Smooth muscle cell (in vitro differentiated cells): ENCODE measurements around the gene ARIH2. TPM values are rescaled to one million over a fixed set of nuclear protein-coding genes. Genes with fewer than 3 reads are reported as not detected.

ENCODE experiments used
- DNase-seq: peaks from one replicate; lab custom pipeline; 2025; ENCODE audit not compliant: unreplicated experiment; lab: John Stamatoyannopoulos, UW
- H2AFZ ChIP-seq: fragments of 200-600 bp; sonication (generic); 2 replicates; pipeline ENCODE4 v1.6.0; 2016; ENCODE audit warnings: antibody characterized with exemption, low read depth, mild to moderate bottlenecking
- H3F3A ChIP-seq: fragments of 200-600 bp; sonication (generic); 2 replicates; pipeline ENCODE4 v1.6.0; 2017; ENCODE audit warnings: antibody characterized with exemption, low read depth
- H3K27ac ChIP-seq: fragments of 200-600 bp; sonication (generic); 2 replicates; pipeline ENCODE4 v1.5.1; 2016; ENCODE audit warnings: low read depth, mild to moderate bottlenecking
- H3K27me3 ChIP-seq: fragments of 200-600 bp; sonication (generic); 2 replicates; pipeline ENCODE4 v1.6.1; 2016; ENCODE audit warnings: low read depth, mild to moderate bottlenecking
- H3K36me3 ChIP-seq: fragments of 200-600 bp; sonication (generic); 2 replicates; pipeline ENCODE4 v1.5.1; 2016; ENCODE audit warnings: low read depth
- H3K4me1 ChIP-seq: fragments of 200-600 bp; sonication (generic); 2 replicates; pipeline ENCODE4 v1.5.1; 2016; ENCODE audit warnings: low read depth
- H3K4me2 ChIP-seq: fragments of 200-600 bp; sonication (generic); 2 replicates; pipeline ENCODE4 v1.6.0; 2016; ENCODE audit warnings: mild to moderate bottlenecking
- H3K4me3 ChIP-seq: fragments of 200-600 bp; sonication (generic); 2 replicates; pipeline ENCODE4 v1.5.1; 2016; ENCODE audit warnings: mild to moderate bottlenecking
- H3K79me2 ChIP-seq: fragments of 200-600 bp; sonication (generic); 2 replicates; pipeline ENCODE4 v1.6.0; 2016; ENCODE audit warnings: low read depth, mild to moderate bottlenecking
- H3K9ac ChIP-seq: fragments of 200-600 bp; sonication (generic); 2 replicates; pipeline ENCODE4 v1.6.0; 2016; ENCODE audit warnings: low read depth
- H3K9me3 ChIP-seq: fragments of 200-600 bp; sonication (generic); replicated peaks from 2 replicates; pipeline ENCODE4 v1.5.1; 2016; ENCODE audit warnings: low read depth
- H4K20me1 ChIP-seq: fragments of 200-600 bp; sonication (generic); 2 replicates; pipeline ENCODE4 v1.6.0; 2016; ENCODE audit warnings: low read depth
- WGBS: methylation state at CpG from one replicate; pipeline ENCODE4 v1.1.7; 2016; ENCODE audit warnings: low lambda C conversion rate; 5-methylcytosine and 5-hydroxymethylcytosine counted together
- polyA plus RNA-seq: library from polyadenylated mRNA; unstranded; fragments of >200 nt; fragmentation: Nextera tagmentation; extraction: Ambion mirVana; gene quantifications from 2 replicates; pipeline ENCODE4 v1.2.1, GENCODE V29; 2016
- total RNA-seq: library from RNA; depleted of rRNA; stranded (reverse); fragments of >200 nt; gene quantifications from 2 replicates; pipeline ENCODE4 v1.2.3, GENCODE V29; 2014
- TF ChIP-seq, protein P1 (sequence below): fragments of 200-600 bp; sonication (generic); IDR thresholded peaks from 2 replicates; pipeline ENCODE4 v1.5.1; 2017; ENCODE audit warnings: borderline replicate concordance, mild to moderate bottlenecking, antibody characterized with exemption; ENCODE audit not compliant: insufficient read depth, poor library complexity, severe bottlenecking

Gene ARIH2
- total and polyA plus RNA-seq, 2 experiments from 2014 or later: 39.7 to 43.6 TPM

DNA sequence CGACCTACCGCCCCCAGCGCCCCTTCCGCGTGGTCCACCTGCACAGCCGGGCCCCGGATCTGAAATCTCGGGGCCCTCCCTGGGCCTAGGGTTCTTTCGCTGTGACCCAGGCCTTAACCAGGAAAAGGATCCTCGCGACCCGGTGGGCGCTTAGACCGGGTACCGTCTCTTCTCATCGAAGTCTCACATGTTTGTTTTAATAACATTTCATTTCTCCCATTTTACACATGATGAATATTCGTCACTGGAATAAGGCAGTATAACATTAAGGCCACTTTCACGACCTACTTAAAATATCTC is 100.0 kb downstream of the ARIH2 start:
- peak overlapping the region; percentile 75 for H3K4me3 ChIP-seq
- peaks cover 26% of the 10 kb centered on the region for H3F3A ChIP-seq
- H3K27ac ChIP-seq: peak overlapping the region; percentile 71
- peaks cover 22% of the 10 kb centered on the region for H3K4me1 ChIP-seq
- H3K4me2 ChIP-seq: peak overlapping the region; percentile 97
- H4K20me1 ChIP-seq: peaks cover 25% of the 10 kb centered on the region
- peak overlapping the region; percentile 19 for H3K9ac ChIP-seq
- TF ChIP-seq, protein P1, sequence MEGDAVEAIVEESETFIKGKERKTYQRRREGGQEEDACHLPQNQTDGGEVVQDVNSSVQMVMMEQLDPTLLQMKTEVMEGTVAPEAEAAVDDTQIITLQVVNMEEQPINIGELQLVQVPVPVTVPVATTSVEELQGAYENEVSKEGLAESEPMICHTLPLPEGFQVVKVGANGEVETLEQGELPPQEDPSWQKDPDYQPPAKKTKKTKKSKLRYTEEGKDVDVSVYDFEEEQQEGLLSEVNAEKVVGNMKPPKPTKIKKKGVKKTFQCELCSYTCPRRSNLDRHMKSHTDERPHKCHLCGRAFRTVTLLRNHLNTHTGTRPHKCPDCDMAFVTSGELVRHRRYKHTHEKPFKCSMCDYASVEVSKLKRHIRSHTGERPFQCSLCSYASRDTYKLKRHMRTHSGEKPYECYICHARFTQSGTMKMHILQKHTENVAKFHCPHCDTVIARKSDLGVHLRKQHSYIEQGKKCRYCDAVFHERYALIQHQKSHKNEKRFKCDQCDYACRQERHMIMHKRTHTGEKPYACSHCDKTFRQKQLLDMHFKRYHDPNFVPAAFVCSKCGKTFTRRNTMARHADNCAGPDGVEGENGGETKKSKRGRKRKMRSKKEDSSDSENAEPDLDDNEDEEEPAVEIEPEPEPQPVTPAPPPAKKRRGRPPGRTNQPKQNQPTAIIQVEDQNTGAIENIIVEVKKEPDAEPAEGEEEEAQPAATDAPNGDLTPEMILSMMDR: no peak
- H3K79me2 ChIP-seq: peaks cover 36% of the 10 kb centered on the region
- no peak for DNase-seq
- H3K36me3 ChIP-seq: no peaks in the 10 kb centered on the region
- H2AFZ ChIP-seq: peak overlapping the region; percentile 26
- H3K9me3 ChIP-seq: no peaks in the 10 kb centered on the region
- WGBS: 4% methylated on average over 18 of the region's 18 CpGs
- no peaks in the 10 kb centered on the region for H3K27me3 ChIP-seq

DNA sequence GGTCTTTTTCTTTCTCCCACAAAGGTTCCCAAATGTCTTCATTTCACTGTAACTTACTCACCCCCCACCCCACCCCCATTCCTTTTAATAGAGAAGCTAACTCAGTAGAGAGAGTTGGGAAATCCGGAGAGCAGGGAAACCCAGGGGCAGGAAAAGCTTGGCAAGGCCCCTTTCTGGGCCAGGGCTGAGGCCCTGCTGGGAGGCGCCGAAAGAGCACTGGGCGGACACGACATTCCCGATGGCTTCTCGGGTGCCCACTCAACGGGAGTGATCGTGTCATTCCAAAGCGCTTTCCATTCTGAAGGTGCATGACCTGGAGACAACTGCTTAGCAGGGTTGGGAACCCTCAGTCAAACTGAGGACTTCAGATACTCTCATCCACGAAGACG is 101.3 kb downstream of the ARIH2 start:
- H3K9ac ChIP-seq: peak overlapping the region; percentile 86
- TF ChIP-seq, protein P1: no peak

DNA sequence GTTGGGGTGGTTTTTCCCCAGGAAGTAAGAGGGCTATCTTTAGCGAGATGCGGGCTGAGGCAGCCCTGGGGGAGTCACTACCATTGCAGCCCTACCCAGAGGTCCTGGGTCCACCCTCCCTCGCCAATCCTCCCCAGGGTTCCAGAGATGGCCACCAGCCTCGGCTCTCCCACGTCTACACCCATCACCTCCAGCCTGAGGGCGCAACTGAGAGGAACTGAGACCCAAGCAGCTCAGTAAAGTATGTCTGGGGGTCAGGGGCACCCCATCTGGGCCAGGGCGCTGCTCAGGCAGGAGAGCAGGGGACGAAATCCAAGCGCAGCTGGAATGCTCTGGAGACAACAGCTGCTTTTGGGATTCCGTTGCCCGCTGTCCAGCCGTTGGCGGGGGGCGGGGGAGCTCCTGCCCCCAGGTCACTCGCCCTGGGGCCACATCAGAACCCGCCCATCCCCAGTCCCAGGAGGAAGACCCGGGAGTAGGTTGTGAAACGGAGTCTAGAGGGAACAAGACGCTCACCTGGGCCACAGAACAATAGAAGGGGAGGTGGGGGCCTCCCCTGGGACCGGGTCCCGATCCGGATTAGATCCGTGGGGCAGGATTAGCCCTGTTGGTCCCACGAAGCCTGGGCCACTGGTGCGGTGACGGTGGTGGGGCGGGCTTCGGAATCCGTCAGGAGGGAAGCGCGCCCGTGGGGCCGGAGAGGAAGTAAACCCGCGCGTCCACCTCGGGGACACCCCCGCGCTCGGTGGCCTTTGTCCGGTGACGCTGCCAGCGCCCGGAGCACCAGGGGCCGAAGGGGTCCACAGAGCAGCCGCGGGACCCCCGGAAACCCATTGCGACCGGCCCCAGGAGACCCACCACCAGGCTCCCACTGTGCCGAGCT is 101.9 kb downstream of the ARIH2 start:
- H3K27me3 ChIP-seq: no peaks in the 10 kb centered on the region
- peaks cover 29% of the 10 kb centered on the region for H3F3A ChIP-seq
- H3K4me1 ChIP-seq: peaks cover 22% of the 10 kb centered on the region
- no peak for DNase-seq
- peaks cover 39% of the 10 kb centered on the region for H3K79me2 ChIP-seq
- peak overlapping the region; percentile 86 for H3K9ac ChIP-seq
- WGBS: 3% methylated on average over 44 of the region's 51 CpGs
- H3K27ac ChIP-seq: peak overlapping the region; percentile 99
- TF ChIP-seq, protein P1: no peak
- H3K4me2 ChIP-seq: peak overlapping the region; percentile 97
- H4K20me1 ChIP-seq: peaks cover 6% of the 10 kb centered on the region
- no peak overlapping the region for H2AFZ ChIP-seq
- peak overlapping the region; percentile 75 for H3K4me3 ChIP-seq
- no peaks in the 10 kb centered on the region for H3K9me3 ChIP-seq
- H3K36me3 ChIP-seq: no peaks in the 10 kb centered on the region

More for the DNA sequence above, 101.3 kb downstream of the ARIH2 start:
- DNase-seq: no peak
- Histone ChIP-seq H4K20me1 (peaks cover 12% of the 10 kb centered on the region), H3K79me2 (peaks cover 39% of the 10 kb centered on the region), H3K4me3 (peak overlapping the region; percentile 75), H3K9me3 (no peaks in the 10 kb centered on the region), H2AFZ (no peak overlapping the region), H3K27ac (peak overlapping the region; percentile 99), H3K36me3 (no peaks in the 10 kb centered on the region), H3K4me2 (peak overlapping the region; percentile 97), H3K27me3 (no peaks in the 10 kb centered on the region), H3K4me1 (peaks cover 22% of the 10 kb centered on the region), H3F3A (peaks cover 31% of the 10 kb centered on the region)
- 27% methylated on average over 12 of the region's 12 CpGs for WGBS
